HG03064 (cell line): ENCODE results near the gene RELL2.

Source experiments
- ATAC-seq: cut with Tn5 transposase; IDR thresholded peaks from one replicate; pipeline ENCODE4 v1.9.1; 2021; ENCODE audit warnings: low read depth; ENCODE audit not compliant: unreplicated experiment

The RELL2 gene

DNA sequence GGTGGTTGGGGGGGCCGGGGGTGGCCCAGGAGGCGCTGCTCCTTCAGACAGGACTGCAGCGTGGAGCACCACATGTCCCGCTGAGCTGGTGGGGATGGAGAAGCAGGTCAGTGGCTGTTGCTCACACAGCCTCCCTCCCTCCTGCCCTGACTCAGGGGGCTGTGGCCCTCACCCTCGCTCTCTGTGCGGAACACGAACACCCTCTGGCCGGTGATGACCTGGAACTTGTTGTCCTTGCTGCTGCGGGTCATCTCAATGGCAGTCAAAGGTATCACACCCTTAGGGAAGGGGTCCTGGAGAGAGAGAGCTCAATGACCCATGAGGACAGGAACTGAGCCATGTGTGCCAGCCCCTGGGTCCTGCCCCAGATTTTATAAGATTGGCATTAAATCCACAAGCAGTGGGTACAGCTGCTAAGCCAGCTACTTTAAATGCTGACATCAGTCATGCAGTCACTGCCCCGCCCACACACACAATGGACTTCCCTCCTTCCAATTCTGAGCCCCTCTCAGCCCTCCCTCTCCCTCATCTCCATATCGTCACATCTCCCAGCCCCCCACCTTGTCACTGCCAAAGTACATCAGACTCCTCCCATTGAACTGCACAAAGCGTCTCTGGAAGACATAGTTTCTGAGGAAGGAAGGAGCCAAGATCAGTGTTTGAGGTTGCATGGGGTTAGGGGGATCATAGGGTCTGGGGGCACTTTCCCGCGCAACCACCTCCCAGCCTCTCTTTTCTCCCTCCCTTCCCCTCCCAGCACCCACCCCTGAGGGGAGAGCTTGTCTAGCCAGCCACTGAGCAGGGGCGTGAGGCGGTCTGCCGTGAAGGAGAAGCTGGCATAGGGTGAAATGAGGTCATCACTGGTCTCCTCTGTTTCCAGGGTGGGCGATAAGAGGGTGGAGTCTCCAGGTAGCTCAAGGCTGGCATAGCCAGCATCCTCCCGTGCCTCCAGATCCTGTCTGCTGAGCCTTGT, 36.3 kb downstream of the RELL2 start:
- ATAC-seq, result no peak

DNA sequence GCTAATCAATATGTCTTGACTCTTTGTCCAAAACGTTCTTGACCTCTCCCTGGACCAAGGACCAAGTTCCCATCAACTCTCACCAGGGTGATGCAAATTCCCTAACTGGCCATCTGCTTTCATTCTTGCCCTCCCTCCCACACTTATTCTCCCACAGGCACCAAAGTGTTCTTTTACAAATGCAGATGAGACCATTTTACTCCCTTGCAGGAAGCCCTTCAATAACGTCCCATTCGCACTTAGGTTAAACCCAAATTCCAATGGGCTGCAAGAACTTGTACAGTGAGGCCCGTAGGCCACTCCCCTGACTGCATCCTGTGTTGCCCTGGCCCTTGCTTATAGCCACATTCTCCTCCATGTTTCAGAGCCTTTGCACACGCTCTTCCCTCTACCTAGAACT, 38.0 kb downstream of the RELL2 start:
- no peak for ATAC-seq

DNA sequence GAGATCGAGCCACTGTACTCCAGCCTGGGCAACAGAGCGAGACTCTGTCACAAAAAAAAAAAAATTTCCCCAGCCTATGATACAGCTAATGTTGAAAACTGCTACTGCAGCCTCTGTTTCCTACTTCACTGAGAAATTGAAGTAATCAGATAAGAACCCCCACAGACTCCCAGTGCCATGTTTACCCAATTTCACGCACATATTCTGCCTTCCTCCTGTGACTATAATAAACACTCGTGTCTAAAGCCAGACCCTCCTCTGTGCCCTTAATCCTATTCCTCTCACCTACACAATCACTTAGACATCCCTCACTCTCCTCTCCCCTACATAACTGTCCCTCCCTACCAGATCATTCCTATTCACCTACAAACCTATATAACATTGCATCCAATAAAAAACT, 38.9 kb downstream of the RELL2 start:
- no peak for ATAC-seq

GRCh38 chr5:141677415-141677814, 40.6 kb downstream of the RELL2 start:
- no peak for ATAC-seq

DNA sequence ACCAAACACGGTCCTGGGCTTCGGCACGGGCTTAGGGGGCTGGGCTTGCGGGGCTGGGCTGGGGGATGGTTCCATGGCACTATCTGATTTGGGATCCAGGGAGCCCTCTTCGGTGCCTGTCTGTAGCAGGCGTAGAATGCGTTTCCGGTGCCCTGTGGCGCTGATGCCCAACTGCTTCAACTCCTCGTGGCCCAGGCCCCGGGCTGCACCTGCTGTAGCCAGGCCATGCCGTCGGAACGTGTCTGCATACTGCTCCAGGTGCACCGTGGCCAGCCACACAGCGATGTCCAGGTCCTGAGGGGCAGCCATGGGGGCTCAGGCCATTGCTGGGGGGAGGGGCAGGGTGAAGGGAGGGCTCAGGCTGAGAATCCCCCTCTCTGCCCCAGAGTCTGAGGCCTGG, 43.4 kb downstream of the RELL2 start:
- no peak for ATAC-seq

DNA sequence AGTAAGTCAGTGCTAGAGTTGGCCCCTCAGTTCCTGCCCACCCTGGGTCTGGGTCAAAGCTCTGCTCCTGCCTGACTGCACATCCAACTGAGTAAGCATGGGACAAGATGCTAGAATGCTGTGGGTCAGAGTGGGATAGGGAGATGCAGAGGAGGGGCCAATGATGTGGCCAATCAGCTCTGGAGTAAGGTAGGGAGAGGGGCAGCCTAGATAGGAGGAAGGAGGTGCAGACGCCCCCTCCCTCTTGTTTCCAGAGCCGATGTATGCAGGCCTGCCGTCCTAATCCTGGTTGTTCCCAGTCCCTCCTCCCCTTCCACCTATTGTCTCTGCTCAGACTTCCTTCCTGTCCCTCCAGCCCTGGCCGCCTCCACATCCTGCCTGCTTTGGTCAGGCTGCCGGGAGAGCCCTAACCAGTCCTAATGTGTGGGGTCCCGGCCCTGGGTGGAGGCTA, 44.0 kb downstream of the RELL2 start:
- no peak for ATAC-seq

DNA sequence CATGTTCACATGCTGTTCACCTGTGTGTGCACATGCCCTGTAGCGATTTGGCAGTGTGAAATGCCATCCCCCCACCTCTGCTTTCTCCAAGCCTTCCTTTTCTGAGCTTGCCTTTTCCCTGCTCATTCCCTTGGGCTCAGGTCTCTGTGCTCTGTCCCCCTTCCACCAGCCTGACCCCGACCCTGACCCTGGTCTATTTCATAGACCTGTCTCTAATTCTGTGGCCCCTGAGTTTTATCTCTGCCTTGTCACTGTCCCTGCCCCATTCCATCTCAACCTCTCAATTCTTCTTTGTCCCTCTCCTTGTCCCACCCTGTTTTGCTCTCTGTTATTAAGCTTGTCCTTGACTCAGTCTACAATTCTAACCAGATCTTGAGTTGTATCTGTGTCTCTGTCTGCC, 44.5 kb downstream of the RELL2 start:
- ATAC-seq, result no peak

DNA sequence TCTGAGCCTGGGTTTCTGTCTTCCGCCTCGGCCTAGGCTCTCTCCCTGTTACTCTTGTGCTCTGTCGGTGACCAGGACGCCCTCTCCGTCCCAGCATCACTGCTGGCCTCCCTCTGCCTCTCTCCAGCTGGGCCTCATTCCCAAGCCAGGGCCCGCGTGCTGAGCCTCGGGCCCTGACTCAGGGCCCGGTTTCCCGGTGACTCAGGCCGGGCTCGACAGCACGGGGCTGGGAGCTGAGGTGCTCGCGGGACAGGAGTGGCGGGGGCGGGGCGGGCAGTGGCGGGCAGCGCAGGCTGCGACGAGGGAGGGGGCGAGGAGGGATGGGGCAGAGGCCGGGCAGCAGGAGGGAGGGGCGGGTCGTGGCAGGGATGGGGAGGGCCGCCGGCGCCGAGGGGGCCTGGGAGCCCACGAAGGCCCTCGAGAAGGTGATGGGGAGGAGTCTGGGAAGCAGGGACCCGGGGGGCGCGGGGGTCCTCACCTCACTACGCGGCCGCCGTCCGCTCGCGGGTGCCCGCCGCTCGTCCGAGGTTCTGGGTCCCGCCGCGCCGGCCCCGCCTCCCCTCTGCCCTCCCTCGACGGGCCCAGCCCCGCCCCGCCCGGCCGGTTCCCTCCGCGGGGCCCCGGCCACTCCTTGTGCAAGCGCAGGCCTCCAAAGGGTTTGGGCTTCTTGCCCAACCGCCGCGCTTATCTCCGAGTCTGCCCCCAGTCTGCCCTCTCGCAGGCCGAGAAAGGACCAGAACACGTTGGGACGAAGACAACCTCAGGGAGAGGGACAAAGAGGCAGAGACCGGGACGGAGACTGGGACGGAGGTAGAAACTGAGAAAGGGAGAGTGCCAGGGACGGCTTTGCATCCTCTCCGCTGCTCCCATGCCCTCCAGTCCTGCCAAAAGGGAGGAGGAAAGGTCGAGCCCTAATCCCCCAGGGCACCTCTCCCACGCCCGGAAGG, 45.2 kb downstream of the RELL2 start, which contains the start of gene ARAP3:
Gene ARAP3, minus strand, starts transcription at position 536 of the 947 bp plus-strand sequence. CDS start 1,744 bp downstream, outside the sequence.
- no peak for ATAC-seq

- no peak for ATAC-seq
Measured at GRCh38 chr5:141683596-141684141, 46.9 kb downstream of the RELL2 start.

DNA sequence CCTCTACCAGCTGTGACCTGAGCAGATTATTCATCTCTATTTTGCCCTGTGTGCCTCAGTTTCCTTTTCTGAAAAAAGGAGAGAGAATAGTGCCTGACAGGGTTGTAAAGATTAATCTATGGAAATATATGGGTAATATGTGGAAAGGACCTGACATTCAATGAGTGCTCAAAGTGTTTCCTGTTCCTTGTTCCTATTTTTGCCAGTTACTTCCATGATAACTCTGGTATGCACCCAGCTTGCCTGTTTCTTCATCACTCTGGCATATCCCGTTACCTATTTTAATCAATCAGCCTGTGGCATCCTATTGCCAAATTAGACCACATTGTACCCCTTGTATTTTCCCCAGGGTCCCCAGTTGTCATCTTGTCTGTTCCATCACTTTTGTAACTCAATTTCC, 48.8 kb downstream of the RELL2 start:
- ATAC-seq, result no peak

DNA sequence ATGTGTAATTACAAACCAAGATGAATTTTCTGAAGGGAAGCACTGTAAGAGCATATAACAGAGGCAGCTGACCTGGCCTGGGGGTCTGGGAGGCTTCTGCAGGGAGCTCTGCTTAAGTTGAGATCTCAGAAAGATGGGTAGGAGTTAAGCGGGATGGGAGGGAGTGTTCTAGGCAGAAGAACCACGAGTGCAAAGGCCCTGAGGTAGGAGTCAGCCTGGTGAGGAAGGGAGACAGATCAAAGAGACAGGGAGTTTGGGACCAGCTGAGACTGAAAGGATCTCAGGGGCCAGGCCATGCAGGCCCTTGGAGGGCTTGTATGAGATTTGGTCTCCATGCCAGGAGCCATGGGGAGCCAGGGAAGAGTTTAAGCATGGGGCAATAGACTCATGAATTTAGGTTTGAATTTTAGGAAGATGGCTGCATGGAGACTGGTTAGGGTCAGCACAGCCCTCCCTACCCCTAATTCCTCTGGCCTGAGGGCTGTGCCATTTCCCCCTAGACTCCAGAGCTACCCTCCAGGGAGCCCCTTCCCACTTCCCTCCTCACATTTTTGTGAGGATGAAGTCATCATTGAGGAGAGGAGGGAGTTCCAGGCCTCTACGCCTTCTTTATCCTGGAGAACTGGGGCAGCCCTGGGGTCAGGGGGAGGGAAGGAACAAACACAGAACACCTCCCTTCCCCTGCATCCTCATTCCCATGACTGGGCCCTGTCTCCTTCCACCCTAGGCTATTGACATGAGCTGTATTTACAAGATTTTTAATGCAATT, 50.0 kb downstream of the RELL2 start:
- no peak for ATAC-seq
